COLO829 (cell line): ENCODE data around the gene TAOK1.
"Not testable (repeated sequence)": the region's sequence is repeated elsewhere in the genome, so short reads cannot be mapped to it uniquely, and the experiment has no call there.

ENCODE experiments used
- DNase-seq: peaks from one replicate; pipeline ENCODE4 v3.0.0; 2012; ENCODE audit warnings: low spot score

TAOK1 gene

GRCh38 chr17:29445844-29446243, 55.7 kb downstream of the TAOK1 start:
- DNase-seq = no peak

DNA sequence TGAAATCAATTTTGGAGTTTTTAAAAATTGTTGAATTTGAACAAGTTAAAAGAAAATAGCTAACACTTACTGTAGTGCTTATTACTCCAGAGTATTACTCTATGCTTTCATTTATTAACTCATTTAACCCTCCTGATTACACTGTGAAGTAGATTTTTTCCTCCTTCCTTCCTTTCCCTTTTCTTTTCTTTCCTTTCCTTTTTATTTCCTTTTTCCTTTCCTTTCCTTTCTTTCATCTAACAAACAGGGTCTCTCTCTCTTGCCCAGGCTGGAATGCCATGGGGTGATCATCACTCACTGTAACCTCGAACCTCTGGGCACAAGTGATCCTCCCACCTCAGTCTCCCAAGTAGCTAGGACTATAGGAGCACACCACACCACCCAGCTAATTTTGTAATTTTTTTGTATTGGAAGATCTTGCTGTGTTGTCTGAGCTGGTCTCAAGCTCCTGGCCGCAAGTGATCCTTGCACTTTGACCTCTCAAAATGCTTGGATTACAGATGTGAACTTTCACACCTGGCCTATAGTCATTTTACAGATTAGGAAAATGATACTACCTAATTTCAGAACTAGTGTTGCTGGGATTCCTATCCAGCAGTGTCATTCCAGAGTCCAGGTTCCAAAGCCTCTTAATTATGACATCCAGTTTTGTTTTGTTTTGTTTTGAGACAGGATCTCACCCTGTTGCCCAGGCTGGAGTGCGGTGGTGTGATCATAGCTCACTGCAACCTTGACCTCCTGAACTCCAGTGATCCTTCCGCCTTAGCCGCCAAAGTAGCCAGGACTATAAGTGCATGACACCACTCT, 59.9 kb downstream of the TAOK1 start:
- DNase-seq = no peak

DNA sequence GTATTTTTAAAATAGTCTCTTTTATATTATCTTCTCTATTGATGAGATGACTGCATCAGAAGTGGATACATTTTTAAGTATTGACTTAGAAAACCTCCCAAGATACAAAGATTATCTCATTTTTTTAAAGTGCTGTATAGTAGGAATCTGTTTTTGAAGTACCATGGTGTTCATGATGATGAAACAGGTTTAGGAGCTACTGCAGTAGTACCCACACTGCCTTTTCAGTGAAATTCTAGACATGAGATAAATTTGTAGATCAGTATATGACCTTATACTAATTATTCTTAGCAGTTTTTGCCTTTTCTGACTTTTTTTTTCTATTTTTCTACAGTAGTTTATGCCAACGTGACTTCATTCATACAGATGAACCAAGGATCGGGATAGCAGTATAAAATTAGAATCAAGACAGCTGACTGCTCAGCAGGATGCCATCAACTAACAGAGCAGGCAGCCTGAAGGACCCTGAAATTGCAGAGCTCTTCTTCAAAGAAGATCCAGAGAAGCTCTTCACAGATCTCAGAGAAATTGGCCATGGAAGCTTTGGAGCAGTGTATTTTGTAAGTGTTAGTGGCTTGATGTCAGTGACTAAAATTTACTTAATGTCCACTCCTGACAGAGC, 61.1 kb downstream of the TAOK1 start:
- no peak for DNase-seq

DNA sequence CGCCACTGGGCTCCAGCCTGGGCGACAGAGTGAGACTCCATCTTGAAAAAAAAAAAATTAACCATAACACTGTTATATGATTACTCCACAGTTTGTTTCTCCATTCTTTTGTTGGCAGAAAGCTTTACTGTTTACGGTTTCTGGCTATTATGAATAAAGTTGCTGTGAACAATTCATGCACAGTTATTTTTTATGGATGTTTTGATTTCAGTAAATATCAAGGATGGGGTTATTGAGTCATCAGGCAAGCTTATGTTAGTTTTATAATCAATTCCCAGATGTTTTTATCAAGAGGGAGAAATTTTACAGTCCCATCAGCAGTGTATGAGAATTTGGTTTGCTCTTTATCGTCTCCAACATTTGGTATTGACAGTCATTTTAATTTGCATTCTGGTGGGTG, 67.9 kb downstream of the TAOK1 start:
- no peak for DNase-seq

- DNase-seq = no peak
These were observed 71.5 kb downstream of the TAOK1 start for GRCh38 chr17:29461483-29462206.

GRCh38 chr17:29469276-29469675, 79.1 kb downstream of the TAOK1 start:
- DNase-seq = no peak

DNA sequence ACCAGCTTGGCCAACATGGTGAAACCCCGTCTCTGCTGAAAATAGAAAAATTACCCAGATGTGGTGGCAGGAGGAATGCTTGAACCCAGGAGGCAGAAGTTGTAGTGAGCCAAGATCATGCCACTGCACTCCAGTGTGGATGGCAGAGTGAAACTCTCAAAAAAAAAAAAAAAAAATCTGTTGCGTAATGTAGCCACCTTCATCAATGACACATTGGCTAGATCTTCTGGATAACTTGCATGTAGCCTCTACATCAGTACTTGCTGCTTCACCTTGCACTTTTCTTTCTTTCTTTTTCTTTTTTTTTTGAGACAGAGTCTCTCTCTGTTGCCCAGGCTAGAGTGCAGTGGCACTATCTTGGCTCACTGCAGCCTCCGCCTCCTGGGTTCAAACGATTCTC, 83.3 kb downstream of the TAOK1 start:
- not testable (repeated sequence) for DNase-seq

GRCh38 chr17:29474297-29474696, 84.1 kb downstream of the TAOK1 start:
- no peak for DNase-seq

GRCh38 chr17:29475891-29476290, 85.7 kb downstream of the TAOK1 start:
- DNase-seq = no peak

DNA sequence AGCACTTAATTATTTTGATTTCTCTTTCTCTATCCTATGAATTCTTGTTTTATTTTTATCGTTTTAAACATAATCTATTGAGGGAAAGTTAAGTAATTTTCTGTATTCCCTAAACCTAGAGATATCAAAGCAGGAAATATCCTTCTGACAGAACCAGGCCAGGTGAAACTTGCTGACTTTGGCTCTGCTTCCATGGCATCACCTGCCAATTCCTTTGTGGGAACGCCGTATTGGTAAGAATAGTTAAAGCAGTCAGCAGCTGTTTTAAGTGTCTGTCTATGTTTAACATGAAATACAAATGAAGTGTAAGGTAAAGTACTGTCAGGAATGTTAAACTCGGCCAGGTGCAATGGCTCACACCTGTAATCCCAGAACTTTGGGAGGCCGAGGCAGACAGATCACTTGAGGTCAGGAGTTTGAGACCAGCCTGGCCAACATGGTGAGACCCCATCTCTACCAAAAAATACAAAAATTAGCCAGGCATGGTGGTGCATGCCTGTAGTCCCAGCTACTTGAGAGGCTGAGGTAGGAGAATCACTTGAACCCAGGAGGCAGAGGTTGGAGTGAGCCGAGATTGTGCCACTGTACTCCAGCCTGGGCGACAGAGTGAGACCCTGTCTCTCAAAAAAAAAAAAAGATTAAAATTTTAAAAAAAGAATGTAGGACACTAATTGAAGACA, 90.2 kb downstream of the TAOK1 start:
- DNase-seq = not testable (repeated sequence)

GRCh38 chr17:29483503-29483902, 93.3 kb downstream of the TAOK1 start:
- no peak for DNase-seq

DNA sequence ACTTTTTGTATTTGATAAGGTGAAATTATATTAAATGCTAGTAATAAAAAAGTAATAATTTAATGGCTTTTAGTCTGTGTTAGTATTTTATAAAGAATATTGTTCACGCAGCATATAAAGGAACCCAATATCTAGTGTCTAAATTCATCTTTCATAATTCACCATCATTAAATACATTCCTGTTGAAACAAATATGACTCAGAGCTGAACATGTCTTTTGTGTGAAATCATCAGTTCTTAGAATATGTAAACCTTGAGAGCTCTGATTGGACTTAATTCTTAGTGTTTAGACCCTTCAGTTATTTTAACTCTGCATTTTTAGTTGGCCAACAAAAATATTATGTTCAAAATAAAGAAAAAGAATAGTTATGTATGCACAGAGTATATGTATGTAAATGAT, 104.8 kb downstream of the TAOK1 start:
- no peak for DNase-seq

DNA sequence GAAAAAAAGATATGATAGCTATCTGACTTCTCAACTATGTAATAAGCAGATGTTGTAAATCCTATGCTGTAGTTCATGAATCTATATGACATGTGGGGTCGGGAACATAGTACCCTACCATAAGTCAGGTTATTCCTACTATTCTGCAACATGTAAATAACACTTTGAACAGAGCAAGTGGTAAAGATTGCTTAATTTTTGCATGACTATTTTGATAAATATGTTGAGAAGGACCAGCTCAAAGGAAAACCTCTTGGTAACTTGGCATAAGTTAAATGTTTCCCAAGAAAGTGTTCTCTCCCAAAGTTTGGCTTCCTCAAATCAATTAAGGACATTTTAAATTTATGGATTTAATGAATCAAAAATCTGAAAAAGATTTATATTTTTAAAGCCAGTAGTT, 114.5 kb downstream of the TAOK1 start:
- no peak for DNase-seq

- DNase-seq = no peak
These were observed 115.7 kb downstream of the TAOK1 start for GRCh38 chr17:29505836-29506235.

DNA sequence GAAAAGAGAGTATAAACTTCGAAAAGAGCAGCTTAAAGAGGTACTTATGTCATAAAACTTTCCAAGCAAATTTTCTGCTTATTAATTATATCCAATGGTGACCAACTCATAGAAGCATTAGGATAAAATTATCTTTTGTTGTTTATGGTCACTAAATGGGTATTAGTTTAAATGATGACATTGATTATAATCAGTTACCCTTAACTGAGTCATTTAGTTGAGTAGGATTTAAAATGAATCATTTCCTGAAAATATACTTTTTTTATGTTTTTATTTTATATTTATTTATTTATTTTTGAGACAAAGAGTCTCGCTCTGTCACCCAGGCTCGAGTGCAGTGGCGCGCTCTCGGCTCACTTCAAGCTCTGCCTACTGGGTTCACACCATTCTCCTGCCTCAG, 120.8 kb downstream of the TAOK1 start:
- DNase-seq = no peak

DNA sequence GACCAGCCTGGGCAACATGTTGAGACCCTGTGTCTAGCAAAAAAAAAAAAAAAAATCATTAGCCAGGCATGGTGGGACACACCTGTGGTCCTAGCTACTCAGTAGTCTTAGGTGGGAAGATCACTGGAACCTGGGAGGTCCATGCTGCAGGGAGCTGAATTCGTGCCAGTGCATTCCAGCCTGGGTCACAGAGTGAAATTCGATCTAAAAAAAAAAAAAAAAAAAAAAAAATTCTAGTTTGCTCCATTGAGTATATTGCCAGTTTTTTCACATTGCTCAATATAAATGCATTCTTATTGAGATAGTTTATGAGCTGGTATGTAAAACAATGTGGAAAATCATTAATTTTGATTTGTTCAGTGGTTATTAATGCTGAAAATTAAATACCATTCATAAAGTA, 124.6 kb downstream of the TAOK1 start:
- DNase-seq = no peak

DNA sequence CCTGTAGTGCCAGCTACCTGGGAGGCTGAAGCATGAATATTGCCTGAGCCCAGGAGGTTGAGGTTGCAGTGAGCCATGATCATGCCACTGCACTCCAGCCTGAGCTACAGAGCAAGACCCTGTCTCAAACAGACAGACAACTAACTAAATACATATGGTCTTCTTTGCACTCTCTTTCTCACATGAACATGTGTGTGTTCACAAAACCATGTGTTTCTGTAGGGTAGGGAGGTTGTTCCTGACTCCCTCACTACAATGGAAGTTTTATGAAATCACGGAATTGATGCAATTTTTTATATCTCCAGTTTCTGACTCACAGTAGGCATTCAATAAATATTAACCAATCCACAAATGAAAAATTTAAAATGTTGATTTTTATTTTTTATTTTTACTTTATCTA, 128.2 kb downstream of the TAOK1 start:
- DNase-seq = no peak

GRCh38 chr17:29524692-29525091, 134.5 kb downstream of the TAOK1 start:
- DNase-seq = no peak

- DNase-seq = no peak
These were observed 136.2 kb downstream of the TAOK1 start for GRCh38 chr17:29526322-29526721.

DNA sequence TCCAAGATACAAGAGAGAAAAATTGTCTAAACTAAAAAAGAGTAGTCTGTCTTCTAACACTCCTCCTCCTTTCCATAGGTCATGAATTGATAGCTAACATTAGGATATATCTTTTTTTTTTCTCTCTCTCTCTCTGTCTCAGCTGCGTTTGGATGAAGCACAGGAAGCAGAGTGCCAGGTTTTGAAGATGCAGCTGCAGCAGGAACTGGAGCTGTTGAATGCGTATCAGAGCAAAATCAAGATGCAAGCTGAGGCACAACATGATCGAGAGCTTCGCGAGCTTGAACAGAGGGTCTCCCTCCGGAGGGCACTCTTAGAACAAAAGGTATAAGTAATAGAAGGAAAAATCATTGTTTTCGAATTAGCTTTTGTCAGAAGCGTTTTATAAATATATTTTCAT, 143.8 kb downstream of the TAOK1 start:
- no peak for DNase-seq

GRCh38 chr17:29544066-29544465, 153.9 kb downstream of the TAOK1 start:
- DNase-seq = no peak

DNA sequence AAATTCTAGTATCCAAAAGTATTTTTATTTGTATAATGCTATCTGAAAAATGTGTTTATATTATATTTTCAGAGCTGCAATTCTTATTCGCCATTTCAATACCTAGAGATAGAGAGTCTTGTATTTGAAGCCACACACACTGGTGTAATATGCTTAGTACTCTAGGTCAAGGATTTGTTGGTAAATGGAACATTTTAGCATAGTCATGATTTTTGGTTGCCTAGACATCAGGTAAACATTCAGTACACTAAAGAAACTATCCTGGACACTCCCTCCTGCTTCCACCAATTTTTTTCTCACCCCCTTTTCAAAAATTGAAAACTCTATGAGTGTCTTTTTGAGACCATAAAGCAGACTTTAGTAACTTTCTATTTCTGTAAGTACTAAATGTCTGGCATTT, 155.9 kb downstream of the TAOK1 start:
- no peak for DNase-seq

GRCh38 chr17:29546830-29547229, 156.7 kb downstream of the TAOK1 start:
- DNase-seq = no peak
